Breast epithelium (tissue), 3 donors: ENCODE results near the gene HACD1.
"Not testable (repeated sequence)": the region's sequence is repeated elsewhere in the genome, so short reads cannot be mapped to it uniquely, and the experiment has no call there.

Experiments used
- CTCF ChIP-seq, 3 donors: fragments of 450-650 bp; IDR thresholded peaks; one replicate each; pipeline ENCODE4 v1.5.1; 2016 to 2017; ENCODE audit warnings: antibody characterized with exemption in 3 of 3, mild to moderate bottlenecking in 3 of 3, moderate library complexity in 3 of 3
- POLR2A ChIP-seq: fragments of 450-650 bp; IDR thresholded peaks from one replicate; pipeline ENCODE4 v1.6.1; 2016; ENCODE audit warnings: antibody characterized with exemption, mild to moderate bottlenecking, moderate library complexity
- POLR2AphosphoS5 ChIP-seq, 3 donors: sonication (generic); formaldehyde crosslinking; IDR thresholded peaks; one replicate each; pipeline ENCODE4 v1.6.1; 2017; ENCODE audit warnings: antibody characterized with exemption in 3 of 3

GRCh38 chr10:17632590-17632989 is 15.4 kb upstream of the HACD1 start:
- not testable (repeated sequence) for TF ChIP-seq POLR2A; CTCF (IDR thresholded peaks at IDR 0.05); POLR2AphosphoS5 (IDR thresholded peaks at IDR 0.05)
